Ureter (tissue), 1 donor: ENCODE results near the gene TOMM6. TPM values are rescaled to one million over a fixed set of nuclear protein-coding genes. Genes with fewer than 3 reads are reported as not detected.
A peak's percentile ranks its signal among the peaks of the same experiment; 100 is the strongest.
"Not testable (repeated sequence)": the region's sequence is repeated elsewhere in the genome, so short reads cannot be mapped to it uniquely, and the experiment has no call there.

Source experiments
- DNase-seq: peaks from one replicate; pipeline ENCODE4 v3.0.0-alpha.2; 2020; ENCODE audit warnings: low spot score
- total RNA-seq: library from RNA; stranded (reverse); gene quantifications from one replicate; pipeline ENCODE4 v1.2.4, GENCODE V29; 2023
- donor health status: DM: yes; HTN: yes; CAD: no.

Gene TOMM6
- total RNA-seq, 1 donor from 2014 or later = 209 TPM

- no peak for DNase-seq
These were observed 2.2 kb upstream of the TOMM6 start for GRCh38 chr6:41785254-41785653.

GRCh38 chr6:41785689-41786450 is 1.6 kb upstream of the TOMM6 start:
- DNase-seq = no peak

- peak; percentile 93 for DNase-seq
These were observed 859 bp upstream of the TOMM6 start for GRCh38 chr6:41786451-41787218.

GRCh38 chr6:41789390-41789724 is 1.9 kb downstream of the TOMM6 start:
- no peak for DNase-seq

- DNase-seq = no peak
These were observed 2.6 kb downstream of the TOMM6 start for GRCh38 chr6:41790045-41790444.

- no peak for DNase-seq
These were observed 3.8 kb downstream of the TOMM6 start for GRCh38 chr6:41791305-41791704.

GRCh38 chr6:41791984-41792383 is 4.5 kb downstream of the TOMM6 start:
- DNase-seq = no peak

GRCh38 chr6:41796474-41796873 is 9.0 kb downstream of the TOMM6 start:
- DNase-seq = no peak

GRCh38 chr6:41798901-41799558 is 11.5 kb downstream of the TOMM6 start:
- no peak for DNase-seq

GRCh38 chr6:41799559-41799911 is 12.0 kb downstream of the TOMM6 start:
- DNase-seq = no peak

GRCh38 chr6:41801380-41801779 is 13.9 kb downstream of the TOMM6 start:
- no peak for DNase-seq

GRCh38 chr6:41805830-41806774 is 18.6 kb downstream of the TOMM6 start:
- DNase-seq = no peak

GRCh38 chr6:41811095-41811494 is 23.6 kb downstream of the TOMM6 start:
- DNase-seq = no peak

GRCh38 chr6:41811946-41812345 is 24.5 kb downstream of the TOMM6 start:
- not testable (repeated sequence) for DNase-seq

GRCh38 chr6:41813469-41813868 is 26.0 kb downstream of the TOMM6 start:
- no peak for DNase-seq

- DNase-seq = no peak
These were observed 26.5 kb downstream of the TOMM6 start for GRCh38 chr6:41813956-41814355.

- DNase-seq = no peak
These were observed 27.1 kb downstream of the TOMM6 start for GRCh38 chr6:41814629-41815028.

- no peak for DNase-seq
These were observed 28.1 kb downstream of the TOMM6 start for GRCh38 chr6:41815587-41815986.

GRCh38 chr6:41818271-41819054 is 31.0 kb downstream of the TOMM6 start:
- DNase-seq = no peak

GRCh38 chr6:41821266-41821665 is 33.8 kb downstream of the TOMM6 start:
- no peak for DNase-seq

GRCh38 chr6:41822021-41822420 is 34.5 kb downstream of the TOMM6 start:
- DNase-seq = no peak
